Uterus (tissue), 2 donors: ENCODE data around the gene GNGT1.

Experiments used
- CTCF ChIP-seq, 4 experiments: fragments of 200-600 bp in 2 of 4; fragments of 450-650 bp in 2 of 4; sonication (generic) in 2 of 4; IDR thresholded peaks; one replicate each; pipeline ENCODE4 v1.5.1; 2016 to 2019; ENCODE audit warnings: antibody characterized with exemption in 4 of 4, mild to moderate bottlenecking in 2 of 4, moderate library complexity in 1 of 4
- POLR2A ChIP-seq, 2 donors: fragments of 450-650 bp; IDR thresholded peaks; one replicate each; pipeline ENCODE4 v1.6.1; 2016; ENCODE audit warnings: antibody characterized with exemption in 2 of 2, mild to moderate bottlenecking in 1 of 2, moderate library complexity in 1 of 2

- TF ChIP-seq CTCF (IDR thresholded peaks at IDR 0.05) (peak in 2 of 4 experiments; percentile 5 to 20), POLR2A (IDR thresholded peaks at IDR 0.05) (peak in 1 of 2 donors; percentile 33)
These were observed 15.8 kb upstream of the GNGT1 start, which contains the start of gene TFPI2 for GRCh38 chr7:93890464-93891068.
